NCI-H510A (cell line): ENCODE measurements around the gene ZBTB7C.
"Not testable (repeated sequence)": the region's sequence is repeated elsewhere in the genome, so short reads cannot be mapped to it uniquely, and the experiment has no call there.

ENCODE experiments used
- DNase-seq: peaks from one replicate; lab custom pipeline; 2025; lab: John Stamatoyannopoulos, UW

Gene ZBTB7C

DNA sequence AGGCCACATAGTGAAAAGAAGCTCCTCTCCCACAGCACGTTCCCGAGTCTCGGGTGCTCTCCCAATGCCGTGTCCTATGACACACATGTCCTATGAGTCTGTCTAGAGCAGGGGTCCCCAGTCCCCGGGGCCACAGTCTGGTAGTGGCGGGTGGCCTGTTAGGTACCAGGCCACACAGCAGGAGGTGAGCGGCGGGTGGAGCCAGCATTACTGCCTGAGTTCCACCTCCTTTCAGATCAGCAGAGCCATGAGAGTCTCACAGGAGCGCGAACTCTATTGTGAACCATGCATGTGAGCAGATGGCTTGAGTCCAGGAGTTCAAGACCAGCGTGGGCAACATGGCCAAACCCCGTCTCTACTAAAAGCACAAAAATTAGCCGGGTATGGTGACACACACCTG is 112.6 kb downstream of the ZBTB7C start:
- no peak for DNase-seq

DNA sequence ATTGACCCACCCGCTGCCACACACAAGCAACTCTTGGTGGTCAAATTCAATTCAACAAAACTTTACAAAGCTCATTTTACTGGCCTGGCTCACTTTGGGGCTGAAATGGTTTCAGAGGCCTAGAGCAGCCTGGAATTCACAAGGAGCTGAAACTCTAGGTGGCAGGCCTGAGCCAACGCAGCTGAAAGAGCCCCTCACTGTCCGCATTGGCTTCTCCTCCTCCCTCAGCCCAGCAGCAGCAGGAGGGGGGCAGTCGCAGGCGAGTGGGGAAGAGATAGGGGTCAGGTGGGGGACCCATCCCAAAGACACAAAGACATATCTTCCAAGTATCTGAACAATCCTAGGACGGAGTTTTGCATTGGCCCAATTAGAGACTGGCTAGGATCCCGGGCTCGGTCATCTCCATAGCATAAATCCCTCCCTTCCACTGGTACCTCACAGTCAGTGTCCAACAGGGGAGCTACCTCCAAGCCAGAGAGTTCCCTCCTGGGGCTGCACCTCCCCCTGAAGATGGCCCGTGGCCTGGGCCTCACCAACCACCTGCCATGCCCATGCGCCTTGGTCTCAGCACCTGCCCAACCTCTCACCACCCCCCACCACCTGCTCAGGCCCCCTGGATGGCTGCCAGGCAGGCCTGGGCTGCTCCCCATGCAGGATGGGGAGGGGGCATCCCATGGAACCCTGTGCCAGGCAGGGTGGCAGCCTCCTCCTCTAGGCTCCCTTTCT is 113.4 kb downstream of the ZBTB7C start:
- peak; percentile 50 for DNase-seq

DNA sequence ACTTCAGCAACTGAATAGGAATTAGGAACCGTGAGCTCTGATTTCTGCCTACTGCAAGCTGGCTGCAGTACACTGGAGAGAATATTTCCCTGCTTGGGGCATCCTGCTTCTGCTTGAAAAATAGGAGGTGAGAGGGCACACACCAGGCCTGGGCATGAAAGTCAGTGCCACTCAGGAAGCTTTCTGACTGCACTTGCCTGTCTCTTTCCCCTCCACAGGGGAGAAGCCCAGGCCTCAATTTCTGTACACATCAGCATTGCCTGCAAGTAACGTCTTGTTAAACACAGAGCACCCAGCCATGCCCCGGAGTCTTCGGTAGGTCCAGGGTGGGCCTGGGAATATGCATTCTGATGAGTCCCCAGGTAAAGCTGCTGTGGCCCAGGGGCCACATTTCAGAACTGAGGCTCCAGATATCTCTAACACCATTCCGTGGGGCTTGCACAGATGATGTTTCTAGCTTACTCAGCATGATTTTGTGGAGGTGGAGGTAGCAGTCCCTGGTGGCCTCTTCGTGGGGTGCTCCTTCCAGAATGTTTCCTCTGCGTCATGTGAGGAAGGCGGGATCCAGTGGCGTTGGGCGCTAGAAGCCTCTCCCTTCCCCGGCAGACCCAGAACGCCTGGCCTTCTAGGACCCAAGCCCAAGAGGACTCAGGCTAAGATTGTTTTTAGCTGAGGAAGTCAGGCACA is 114.1 kb downstream of the ZBTB7C start:
- DNase-seq = no peak

DNA sequence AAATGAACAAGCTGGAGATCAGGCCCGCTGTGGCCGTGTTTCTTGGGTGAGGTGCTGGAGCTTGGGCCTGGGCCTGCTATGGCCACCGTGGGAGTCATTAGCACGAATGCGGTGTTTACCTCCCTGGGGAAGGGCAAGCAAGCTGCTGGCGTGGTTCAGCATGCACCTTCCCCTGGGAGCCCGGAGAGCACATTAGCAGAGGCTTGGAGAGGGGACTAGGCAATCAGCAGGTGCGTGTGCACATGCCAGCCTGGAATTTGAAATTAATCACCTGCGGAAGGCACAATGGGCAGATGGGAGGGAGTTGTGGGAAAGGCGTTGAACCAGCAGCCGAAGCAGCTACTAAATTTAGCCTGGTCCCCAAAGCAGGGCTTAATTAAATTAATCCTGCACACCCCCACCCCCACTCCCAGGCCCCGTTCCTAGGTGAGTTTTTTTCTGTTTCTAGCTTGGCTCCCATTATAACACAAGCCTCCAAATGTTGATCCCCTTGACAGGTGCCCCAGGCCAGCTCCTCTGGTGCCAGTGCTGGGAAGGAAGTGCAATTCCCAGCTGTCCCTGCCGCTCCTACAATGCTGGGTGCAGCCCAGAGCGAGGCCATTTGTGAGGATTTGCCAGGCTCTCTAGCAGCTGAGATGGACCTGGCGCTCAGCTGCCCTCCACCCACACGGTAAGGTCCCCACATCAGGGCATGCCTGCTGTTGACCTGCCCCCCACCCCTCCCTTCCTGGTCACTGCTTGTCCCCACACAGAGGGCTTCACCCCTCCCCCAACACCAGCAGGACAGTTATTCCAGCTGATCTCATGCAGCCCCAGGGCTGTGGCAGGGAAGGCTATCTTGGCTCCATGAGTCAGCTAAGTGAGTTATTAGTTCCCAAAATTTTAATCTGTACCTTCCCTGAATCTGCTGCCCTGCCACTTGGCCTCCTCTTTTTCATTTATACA is 115.0 kb downstream of the ZBTB7C start:
- peak; percentile 62 for DNase-seq

DNA sequence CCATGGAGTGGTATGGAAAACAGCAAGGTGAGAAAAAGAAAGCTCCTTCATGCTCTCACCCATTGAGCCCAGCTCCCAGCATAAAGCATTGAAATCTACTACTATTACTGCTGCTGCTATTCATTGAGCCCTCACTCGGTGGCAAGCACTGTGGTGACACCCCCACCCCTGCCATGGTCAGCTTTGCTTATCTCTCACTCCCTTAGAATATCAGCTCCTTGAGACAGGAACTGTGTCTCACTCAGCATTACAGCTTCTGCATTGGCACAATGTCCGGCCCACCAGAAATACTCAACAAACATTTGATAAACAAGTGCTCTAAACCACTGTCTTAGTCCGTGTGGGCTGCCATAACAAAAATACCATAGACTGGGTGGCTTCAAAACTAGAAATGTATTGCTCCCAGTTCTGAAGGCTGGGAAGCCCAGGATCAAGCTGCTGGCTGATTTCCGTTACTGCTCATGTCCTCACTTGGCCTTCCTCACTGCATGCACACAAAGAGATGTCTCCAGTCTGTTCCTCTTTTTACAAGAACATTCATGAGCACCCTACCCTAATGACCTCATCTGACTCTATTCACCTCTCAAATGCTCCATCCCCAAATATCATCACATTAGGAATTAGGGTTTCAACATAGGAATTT is 116.3 kb downstream of the ZBTB7C start:
- DNase-seq = no peak

DNA sequence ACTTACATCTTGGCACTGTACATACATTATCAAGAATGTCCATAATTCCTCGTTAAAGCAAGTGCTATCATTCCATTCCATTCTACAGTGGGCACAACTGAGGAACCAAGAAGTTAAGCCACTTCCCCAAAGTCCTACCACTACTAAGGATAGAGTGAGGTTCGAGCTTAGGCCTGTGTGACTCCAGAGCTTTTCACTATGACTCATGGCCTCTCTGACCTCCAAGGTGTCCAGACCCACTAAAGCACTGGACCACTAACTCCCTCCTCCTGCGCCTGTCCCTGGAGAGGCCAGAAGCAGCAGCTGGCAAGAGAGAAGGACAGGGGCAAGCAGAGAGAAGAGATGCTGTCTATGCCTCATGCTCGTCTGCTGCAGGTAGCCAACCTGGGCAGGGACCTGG is 117.0 kb downstream of the ZBTB7C start:
- DNase-seq = no peak

DNA sequence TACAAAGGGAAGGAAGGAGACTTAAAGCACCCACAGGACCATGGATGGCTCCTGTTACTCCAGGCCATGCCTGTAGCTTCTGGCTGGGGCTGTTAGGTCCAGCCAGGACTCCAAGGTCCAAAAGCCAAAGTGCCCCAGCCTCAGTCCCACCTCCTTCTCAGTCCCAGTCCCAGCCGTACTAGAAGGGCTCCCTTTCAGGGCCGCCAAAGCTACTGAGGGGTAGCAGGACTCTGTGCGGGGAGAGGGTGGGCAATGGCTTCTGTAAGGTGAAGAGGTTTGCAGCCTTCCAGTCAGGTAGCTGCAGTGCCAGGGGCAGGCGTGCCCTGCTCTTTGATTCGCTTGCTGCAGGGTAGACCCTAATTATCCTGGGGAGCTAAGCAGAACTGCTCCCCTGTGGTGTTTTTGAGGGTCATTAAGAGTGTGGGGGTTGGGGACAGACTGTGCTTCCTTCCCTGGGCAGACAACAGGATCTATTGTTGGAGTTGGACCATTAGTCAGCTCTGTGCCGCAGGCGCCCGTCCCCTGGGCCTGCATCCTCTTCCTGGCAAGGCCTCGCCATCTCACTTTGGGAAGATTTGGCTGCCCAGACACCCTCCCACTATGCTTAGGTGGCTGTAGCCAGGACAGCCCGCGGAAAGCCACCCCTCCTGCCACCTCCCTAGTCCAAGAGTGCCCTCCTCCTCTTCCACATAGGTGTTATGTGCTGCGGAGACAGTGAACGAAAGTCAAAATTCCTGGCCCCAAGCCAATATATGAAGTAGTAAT is 118.8 kb downstream of the ZBTB7C start:
- no peak for DNase-seq

DNA sequence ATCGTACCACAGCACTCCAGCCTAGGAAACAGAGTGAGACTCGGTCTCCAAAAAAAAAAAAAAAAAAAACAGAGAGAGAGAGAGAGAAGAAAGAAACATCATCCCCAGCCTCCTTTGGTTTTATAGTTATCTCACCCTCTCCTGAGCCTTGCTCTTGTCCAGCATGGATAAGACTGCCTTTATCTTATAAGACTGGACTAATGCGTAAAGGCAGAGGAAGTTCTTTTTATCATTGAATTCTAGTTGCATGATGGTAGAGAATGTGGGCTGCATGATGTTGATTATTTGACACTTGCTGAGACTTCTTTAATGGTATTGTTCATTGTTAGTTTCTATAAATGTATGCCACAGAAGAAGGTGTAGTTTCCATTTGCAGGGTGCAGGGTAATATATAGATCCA is 124.4 kb downstream of the ZBTB7C start:
- no peak for DNase-seq

DNA sequence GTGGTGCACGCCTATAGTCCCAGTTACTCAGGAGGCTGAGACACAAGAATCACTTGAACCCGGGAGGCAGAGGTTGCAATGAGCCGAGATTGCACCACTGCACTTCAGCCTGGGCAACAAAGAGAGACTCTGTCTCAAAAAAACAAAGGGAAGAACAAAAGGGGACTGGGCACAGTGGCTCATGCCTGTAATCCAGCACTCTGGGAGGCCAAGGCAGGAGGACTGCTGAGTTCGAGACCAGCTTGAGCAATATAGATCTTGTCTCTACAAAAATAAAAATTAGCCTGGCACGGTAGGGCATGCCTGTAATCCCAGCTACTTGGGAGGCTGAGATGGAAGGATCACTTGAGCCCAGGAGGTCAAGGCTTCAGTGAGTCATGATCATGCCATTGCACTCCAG is 125.2 kb downstream of the ZBTB7C start:
- not testable (repeated sequence) for DNase-seq

DNA sequence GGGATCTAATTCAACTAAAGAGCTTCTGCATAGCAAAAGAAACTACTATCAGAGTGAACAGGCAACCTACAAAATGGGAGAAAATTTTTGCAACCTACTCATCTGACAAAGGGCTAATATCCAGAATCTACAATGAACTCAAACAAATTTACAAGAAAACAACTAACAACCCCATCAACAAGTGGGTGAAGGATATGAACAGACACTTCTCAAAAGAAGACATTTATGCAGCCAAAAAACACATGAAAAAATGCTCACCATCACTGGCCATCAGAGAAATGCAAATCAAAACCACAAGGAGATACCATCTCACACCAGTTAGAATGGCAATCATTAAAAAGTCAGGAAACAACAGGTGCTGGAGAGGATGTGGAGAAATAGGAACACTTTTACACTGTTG is 127.7 kb downstream of the ZBTB7C start:
- not testable (repeated sequence) for DNase-seq

DNA sequence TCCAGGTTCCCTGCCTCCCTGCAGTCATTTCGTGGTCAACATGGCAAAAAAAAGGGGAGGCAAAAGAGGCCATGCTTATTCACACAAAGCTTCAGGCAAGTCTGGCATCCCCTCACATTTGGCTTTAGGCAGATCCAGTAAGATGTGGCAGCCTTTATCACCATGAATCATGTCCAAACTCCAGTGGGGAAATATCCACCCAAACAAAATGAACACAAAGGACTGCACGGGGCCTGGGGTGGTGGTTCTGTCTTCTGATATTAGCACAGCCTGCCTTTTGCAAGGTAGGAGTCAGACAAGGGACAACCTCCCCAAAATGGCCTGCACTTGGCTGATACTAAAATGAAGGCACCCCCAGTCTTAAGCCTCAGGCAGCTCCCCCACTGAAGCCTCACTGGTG is 129.9 kb downstream of the ZBTB7C start:
- DNase-seq = no peak

DNA sequence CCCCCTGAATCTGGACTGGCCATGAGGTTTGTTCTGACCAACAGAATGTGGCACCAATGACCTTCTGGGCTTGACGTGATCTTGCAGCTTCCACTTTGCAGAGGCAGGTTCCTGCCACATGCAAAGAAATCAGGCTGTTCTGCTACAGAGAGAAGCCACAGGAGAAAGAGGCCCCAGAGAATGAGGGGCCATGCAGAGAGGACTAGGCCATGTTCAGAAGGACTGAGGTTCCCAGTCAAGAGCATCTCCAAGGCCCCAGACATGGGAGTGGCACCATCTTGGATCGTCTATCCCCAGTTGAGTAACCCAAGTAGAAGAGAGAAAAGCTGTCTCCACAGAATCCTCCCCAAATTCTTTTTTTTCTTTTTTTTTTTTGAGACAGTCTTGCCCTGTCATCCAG is 131.1 kb downstream of the ZBTB7C start:
- no peak for DNase-seq

DNA sequence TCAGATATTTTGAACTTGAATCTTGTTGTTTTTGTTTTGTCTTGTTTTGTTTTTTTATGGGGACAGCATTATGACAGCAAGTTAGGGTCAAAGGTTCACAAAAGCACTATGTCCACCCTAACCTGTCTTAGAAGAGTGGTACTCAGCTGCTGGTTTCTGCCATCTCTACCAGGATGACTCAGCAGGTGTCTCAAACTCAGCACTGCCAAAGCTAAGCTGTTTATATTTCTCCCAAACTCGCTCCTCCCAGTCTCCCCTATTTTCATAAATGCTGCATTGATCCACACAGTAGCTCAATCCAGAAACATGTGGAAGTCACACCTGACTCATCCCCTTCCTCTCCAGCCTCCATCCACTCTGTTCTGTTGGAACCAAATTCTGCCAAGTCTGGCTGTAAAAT is 134.9 kb downstream of the ZBTB7C start:
- DNase-seq = no peak

DNA sequence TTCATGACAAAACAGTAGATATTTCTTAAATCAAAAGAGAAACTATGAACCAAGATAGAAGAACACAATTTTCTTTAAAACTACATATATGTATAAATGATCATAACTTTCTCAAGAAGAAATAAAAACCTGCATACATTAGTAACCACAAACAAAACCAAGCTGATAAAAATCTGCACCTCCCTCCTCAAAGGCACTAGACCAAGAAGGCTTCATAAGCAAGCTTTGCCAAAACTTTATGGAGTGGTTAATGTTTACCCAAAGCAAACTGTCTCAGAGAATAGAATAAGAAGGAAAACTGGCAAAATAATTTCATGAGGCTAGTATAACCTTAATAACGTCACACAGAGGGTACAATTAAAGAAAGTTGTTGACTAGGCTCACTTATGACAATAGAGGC is 138.3 kb downstream of the ZBTB7C start:
- no peak for DNase-seq

DNA sequence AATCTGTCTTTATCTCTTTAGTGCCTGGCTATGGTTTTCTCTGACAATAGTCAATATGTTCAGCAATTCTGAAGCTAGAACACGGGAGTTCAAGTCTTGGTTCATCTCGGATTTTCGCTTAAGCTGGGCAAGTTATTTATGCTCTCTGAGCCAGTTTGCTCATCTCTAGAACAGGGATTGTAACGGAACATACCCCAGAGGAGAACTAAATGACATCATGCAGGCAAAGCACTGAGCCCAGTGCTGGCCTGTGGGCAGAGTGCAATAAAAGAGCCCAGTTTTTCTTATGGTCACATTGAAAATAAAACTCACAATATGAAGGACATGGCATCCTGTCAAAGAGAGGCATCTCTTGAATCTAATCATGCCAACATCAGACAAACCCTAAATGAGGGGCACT is 143.9 kb downstream of the ZBTB7C start:
- no peak for DNase-seq

DNA sequence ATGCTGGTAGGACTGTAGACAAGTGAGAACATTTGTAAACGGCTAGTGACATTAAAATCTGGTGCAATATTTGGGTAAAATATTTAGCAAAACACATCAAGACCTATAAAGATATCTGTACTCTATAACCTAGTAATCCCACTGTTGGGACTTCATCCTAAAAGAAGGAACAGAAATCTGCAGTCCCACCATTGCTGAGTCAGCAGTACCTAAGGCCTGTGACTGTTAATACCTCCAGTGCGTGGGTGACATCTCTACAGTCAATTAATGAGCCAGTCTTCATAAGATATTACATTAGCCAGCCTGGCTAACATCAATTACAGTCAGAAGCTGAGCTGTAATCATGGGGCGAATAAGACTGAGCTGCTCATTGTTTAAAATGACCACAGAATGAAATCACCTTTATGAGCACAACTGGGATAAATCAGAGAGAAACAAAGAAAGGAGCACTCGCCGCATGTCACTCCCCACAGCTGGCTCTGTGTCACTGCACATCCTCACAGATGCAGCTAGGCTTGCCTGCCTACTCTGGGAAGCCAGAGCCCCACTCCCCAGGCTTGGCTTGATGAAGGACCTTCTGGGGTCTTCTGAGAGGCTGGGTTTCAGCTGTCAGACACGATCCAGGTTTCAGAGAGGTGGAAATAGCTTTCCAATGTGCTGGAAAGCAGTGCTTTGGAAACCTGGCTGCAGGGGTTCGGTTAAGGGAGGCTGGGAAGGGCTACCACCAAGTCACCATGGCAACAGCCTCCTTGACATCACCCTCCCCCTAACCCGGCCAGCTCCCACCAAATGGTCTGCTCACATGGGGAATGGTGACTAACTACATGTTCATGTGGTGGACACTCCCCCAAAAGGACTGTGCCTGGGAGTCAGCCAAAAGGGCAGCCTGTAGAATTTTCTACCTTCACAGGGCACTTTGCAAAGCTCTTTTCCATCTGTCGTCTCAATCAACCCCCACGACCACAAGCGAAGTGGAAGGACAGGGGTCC is 145.0 kb downstream of the ZBTB7C start:
- DNase-seq = no peak

DNA sequence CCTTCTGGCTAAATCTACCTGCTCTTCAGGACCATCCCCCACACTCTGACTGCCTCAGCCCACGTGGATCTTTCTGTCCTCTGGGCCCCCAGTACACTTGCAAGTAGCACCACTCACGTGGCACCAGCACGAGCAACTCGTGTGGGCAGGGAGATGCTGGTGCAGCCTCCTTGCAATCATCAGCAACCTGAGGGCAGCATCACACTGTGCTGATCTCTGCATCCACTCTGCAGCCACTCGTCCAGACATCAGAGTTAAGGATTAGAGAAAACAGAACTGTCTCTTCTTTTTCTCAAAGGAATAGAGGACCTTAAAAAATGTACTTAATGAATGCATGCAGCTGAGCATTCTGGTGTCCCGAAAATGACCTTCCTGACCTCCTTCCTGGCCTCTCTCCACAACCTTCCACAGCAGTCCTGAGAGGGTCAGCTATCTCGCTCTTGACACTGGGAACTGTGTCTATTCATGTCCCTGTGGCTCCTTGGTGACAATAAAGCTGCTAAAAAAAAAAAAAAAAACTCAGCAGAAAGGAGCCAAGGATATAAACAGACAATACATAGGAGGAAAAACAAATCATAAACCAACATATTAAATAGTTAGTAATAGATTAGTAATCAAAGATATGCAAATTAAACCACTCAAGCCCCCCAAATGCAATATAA is 145.9 kb downstream of the ZBTB7C start:
- no peak for DNase-seq

DNA sequence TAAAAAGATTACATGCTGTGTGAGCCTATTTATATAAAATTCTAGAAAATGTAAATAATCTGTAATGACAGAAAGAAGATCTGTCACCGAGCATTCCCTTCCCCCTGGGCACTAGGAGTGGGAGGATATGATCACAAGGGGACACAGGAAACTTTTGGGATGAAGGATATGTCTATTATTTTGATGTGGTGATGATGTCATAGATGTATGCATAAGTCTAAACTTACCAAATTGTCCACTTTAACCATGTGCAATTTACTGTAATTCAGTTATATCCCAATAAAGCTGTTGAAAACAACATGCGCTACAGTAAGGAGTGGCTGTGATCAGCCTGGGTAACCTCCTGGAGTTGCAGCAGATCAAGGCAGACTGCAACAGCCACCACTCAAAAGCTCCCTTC is 148.9 kb downstream of the ZBTB7C start:
- no peak for DNase-seq

DNA sequence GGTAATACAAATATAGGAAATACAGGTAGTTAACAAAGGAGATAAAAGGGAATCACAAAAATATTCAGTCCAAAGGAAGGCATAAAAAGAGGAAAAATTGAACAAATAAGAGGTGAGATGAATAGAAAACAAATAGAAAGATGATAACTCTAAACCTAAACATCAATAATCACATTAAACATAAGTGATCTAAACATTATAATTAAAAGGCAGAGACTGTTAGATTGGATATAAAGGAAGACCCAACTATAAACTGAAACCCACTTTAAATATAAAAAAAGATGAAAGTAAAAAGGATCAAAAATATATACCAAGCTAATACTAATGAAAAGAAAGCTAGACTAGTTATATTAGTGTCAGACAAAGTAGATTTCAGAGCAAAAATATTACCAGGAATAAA is 152.3 kb downstream of the ZBTB7C start:
- no peak for DNase-seq
